GM18951 (cell line): ENCODE measurements around the gene SEMA3B.
"Not testable (repeated sequence)": the region's sequence is repeated elsewhere in the genome, so short reads cannot be mapped to it uniquely, and the experiment has no call there.

ENCODE experiments used
- POLR2A ChIP-seq: IDR thresholded peaks from 4 replicates; pipeline ENCODE4 v1.6.1; 2011; ENCODE audit warnings: mild to moderate bottlenecking; ENCODE audit not compliant: insufficient read length, insufficient read depth; ENCODE audit errors: extremely low read depth
- in situ Hi-C: fragments of 300-500 bp; cut with MboI; formaldehyde crosslinking; loops from one replicate; pipeline ENCODE4 v1.12.0; 2022; ENCODE audit warnings: low sequenced_read_pairs, mixed read lengths, inconsistent platforms; ENCODE audit not compliant: unreplicated experiment

Gene SEMA3B

DNA sequence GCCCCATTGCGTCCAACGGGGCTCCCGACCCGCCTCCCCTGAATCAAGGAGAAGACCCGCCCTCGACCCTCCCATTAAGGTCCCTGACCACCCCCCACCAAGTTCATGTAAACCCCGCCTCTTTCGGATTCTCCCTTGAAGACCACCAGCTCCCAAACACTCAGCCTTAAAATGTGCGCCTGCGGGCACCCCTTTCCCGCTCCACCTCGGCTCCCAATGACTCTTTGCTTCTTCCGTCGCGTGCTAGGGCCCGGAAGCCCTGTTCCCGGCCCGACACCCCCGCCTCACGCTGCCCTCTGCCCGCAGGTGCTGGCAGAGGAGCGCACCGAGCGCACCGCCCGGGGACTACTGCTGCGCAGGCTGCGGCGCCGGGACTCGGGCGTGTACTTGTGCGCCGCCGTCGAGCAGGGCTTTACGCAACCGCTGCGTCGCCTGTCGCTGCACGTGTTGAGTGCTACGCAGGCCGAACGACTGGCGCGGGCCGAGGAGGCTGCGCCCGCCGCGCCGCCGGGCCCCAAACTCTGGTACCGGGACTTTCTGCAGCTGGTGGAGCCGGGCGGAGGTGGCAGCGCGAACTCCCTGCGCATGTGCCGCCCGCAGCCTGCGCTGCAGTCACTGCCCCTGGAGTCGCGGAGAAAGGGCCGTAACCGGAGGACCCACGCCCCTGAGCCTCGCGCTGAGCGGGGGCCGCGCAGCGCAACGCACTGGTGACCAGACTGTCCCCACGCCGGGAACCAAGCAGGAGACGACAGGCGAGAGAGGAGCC is 7.2 kb downstream of the SEMA3B start:
- no peak for TF ChIP-seq POLR2A
- in situ Hi-C loops, result no loop called here

DNA sequence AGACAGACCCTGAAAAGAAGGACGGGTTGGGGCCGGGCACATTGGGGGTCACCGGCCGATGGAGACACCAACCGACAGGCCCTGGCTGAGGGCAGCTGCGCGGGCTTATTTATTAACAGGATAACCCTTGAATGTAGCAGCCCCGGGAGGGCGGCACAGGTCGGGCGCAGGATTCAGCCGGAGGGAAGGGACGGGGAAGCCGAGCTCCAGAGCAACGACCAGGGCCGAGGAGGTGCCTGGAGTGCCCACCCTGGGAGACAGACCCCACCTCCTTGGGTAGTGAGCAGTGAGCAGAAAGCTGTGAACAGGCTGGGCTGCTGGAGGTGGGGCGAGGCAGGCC is 7.8 kb downstream of the SEMA3B start:
- no peak for TF ChIP-seq POLR2A

DNA sequence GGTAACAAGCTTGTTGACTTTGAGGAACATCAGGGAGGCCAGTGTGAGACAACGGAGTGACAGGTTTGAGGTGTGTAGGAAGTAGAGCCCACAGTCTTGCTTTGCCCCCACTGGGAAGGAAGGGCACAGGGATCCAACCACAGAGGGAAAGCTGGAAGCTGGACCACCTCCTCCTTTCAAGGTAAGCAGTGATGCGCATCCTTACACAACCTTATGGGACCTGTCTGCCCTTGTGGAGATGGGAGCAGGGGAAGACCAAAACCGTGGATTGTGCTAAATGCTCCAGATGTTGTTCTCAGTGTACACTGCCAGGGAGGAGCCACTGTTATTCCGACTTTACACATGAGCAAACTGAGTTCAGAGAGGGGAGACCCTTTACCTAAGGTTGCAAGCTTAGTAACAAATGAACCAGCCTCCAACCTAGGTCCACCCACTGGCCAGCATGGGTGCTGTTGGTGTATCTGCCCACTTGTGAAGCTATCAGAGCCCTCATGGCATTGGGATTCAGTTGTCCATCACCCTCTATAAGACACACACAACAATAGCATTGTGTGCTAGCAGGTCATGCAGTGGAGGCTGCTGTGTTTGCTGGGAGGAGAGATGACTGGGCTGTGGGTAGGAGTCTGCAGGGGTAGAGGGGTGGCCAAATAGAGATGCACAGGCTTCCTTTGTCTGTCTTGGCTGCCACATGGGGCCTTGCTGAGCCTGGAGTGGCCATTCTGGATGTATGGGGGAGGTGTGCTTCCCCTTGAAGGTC is 9.4 kb downstream of the SEMA3B start:
- in situ Hi-C loops, result no loop called here
- no peak for TF ChIP-seq POLR2A

More for the DNA sequence above, 7.8 kb downstream of the SEMA3B start:
- in situ Hi-C loops, result no loop called here

DNA sequence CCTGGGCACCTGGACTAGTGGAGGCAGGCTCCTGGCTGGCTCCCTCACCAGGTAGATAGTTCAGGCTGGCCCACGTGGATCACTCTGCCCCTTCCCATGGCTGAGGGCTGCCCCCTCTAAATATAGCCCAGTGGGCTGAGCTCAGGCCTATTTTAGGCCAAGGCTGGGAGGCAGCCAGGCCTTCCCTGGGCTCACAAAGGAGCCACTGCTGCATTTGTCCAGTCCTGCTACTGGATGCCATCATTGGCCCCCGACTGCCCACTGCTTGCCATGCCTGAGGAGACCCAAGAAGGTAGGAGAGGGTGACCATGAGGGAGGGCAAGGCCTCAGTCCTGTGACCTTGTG is 9.9 kb downstream of the SEMA3B start, which contains the start of gene LSMEM2:
LSMEM2 (plus strand) TSS at position 208 of the 345 bp plus-strand sequence; CDS start at position 235, 27 bp downstream.
- no peak for TF ChIP-seq POLR2A
- in situ Hi-C loops, result no loop called here

DNA sequence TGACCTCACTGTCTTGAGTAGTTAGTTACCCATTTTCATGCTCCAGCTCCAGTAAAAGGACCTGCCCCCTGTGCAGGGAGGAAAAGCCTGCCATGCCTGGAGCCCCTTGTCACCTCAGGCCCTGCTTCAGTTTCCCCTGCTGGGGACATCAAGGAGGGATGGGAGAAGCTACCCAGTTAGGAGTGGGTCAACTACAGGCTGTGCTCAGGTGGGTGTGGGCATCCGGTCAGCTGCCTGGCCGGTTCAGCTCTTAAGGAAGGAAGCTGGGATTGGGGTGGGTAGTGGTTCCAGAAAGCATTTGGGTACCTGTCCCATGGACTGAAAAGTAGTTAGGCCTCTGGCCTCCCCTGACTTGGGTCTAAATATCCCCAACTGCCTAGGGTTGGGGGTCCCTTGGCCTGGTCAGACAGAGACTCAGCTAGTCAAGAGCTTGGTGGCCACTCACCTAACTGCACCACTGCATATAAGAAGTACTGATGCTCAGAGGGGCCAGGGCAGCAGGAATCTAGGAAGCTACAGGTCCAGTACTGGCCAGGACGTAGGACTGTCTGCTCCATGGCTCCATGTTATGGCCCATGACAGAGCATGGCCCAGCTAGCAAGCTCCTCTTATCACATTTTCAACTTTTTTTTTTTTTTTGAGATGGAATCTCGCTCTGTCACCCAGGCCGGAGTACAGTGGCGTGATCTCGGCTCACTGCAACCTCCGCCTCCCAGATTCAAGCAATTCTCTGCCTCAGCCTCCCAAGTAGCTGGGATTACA is 10.5 kb downstream of the SEMA3B start:
- no peak for TF ChIP-seq POLR2A
- in situ Hi-C loops, result no loop called here

DNA sequence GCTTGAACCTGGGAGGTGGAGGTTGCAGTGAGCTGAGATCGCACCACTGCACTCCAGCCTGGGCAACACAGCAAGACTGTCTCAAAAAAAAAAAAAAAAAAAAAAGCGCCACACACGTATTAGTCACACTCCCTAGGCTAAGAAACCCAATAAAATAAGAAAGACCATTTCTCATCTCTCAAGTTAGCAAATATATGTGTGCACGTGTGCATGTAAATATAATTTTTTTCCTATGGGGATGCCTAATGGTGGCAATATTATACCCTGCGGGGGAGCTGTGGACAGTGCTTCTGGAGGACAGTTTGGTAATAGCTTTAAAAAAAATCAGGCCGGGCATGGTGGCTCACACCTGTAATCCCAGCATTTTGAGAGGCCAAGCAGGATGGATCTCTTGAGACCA is 15.2 kb downstream of the SEMA3B start:
- in situ Hi-C loops, result not testable (repeated sequence)

DNA sequence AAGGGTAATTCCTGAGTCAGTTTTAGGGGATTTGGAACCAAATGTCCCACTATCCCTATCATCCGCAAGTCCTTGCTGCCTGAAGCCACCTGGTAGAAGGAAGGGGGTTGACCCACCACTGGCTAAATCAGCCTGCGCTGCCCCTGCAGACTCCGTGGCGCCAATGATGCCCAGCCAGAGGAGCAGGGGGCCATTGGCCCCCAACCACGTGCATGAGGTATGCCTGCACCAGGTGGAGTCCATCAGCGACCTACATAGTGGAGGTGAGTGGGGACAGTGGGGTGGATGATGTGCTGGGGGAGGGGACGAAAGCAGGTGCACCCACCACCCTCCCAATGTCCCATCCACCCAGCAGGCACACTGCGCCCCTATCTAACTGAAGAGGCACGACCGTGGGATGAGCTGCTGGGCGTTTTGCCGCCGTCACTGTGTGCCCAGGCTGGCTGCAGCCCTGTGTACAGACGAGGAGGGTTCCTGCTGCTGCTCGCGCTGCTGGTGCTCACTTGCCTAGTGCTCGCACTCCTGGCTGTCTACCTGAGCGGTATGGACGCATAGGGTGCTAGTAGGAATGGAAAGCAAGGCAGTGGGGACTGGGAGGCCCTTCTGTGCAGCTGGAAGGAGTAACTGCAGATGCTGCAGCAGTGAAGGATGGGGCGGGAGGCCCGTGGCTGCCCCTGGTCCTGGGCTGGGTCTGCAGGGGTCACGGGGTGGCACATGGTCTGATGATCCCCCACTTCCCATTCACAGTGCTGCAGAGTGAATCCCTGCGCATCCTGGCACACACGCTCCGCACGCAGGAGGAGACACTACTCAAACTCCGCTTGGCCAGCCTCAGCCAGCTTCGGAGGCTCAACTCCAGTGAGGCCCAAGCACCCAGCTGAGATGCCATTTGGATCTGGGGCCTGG is 17.6 kb downstream of the SEMA3B start:
- in situ Hi-C loops, result no loop called here
- no peak for TF ChIP-seq POLR2A

DNA sequence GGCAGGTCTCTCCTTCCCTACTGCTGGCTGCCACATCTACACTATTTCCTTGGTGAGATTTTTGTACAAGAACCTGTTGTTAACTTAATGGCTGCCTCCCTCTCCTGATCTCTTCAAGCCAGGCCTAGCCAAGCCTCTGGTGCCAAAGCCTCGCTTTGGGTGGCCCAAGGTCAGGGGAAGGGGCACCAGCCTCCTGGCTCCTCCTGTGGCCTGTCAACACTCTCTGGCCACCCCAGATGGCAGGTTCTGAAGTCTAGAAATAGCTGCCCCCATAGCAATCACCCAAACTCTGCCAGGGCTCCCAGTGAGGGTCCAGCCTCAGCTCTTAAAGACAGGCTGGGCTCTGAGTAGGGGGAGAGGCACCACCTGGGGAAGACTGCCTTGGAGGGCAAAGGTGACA is 18.3 kb downstream of the SEMA3B start:
- no peak for TF ChIP-seq POLR2A
- in situ Hi-C loops, result no loop called here

DNA sequence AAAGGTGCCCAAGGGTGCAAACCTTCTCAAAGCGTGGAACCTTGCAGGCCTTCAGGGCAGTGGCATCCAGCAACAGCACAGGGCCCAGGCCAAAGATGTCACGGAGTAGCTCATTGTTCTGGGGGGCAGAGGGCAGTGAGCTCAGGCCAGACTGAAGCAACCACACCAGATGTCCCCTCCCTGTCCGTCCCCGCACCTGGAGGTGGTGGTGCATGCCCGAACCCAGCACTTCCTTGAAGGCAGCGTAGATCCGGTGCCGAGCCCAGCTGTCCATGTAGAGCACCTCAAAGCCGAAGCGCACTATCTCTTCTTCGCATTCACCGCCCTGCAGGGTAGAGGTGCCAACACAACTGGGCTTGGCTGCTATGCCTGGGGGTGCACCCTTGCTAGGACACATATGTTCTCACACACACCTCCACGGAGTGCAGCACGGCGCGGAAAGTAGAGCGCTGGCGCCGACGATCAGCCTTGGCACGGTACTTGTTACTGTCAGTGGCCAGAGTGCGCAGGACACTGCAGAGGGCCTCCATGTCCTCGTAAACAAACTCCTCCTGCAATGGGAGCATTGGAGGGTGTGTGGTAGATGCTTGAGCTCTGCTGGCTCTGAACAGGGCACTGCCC is 19.6 kb downstream of the SEMA3B start:
- in situ Hi-C loops, result no loop called here
- no peak for TF ChIP-seq POLR2A

DNA sequence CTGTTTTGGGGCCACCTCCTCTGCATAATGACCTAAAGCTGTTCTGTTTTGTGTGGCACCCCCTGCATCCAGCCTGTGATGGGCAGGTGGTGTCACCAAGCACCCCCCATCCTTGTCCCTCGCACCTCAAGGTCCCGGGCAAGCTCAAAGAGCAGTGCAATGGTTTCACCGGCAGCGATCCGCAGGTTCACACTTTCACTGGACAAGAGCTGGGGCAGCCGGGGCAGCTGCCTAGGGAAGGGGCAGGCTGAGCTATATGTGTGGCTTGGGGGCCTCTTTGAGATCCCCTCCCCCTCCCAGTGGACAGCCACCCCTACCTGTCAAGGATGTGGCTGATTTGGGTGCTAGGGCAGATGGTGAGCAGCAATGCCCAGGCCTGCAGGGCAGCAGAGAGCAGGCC is 20.2 kb downstream of the SEMA3B start:
- TF ChIP-seq POLR2A, result no peak
- in situ Hi-C loops, result no loop called here

DNA sequence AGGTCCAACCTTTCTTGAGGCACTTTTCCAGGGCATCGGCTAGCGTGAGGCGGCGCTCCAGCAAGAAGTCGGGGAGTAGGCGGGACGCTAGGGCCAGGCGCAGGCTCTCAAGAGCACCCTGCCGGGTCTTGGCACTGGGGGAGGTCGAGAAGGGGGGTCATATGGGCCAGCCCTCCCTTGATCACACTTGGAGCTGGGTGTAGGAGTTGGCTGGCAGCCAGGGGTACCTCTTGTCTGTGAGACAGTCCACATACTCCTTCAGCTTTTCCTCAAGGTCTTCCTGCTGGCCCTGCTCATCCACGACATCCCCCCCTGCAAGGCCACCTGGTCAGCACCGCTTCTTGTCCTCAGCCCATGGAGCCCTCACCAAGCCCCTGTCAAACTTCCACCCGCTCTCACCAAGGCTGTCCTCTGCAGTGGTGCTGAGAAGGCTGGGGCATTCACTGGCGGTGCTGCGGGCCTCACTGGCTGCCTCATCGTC is 21.3 kb downstream of the SEMA3B start:
- no peak for TF ChIP-seq POLR2A
- in situ Hi-C loops, result no loop called here
